CD14-positive monocyte (primary cell): ENCODE measurements around the gene SH3GL3. TPM values are rescaled to one million over a fixed set of nuclear protein-coding genes. Genes with fewer than 3 reads are reported as not detected.

Experiments
- DNase-seq, 3 donors: peaks; one replicate each; pipeline ENCODE4 v3.0.0-alpha.2; 2011 to 2022
- H2AFZ ChIP-seq: 2 replicates; pipeline ENCODE4 v1.6.0; 2012; ENCODE audit warnings: mild to moderate bottlenecking, low read depth, low read length, inconsistent platforms; ENCODE audit not compliant: insufficient read depth, poor library complexity, severe bottlenecking
- H3K27ac ChIP-seq, 2 donors: 1 replicate in 1 of 2; 2 replicates in 1 of 2; pipeline ENCODE4 v1.5.1; 2012 to 2013; ENCODE audit warnings: low read length in 2 of 2, control low read depth in 1 of 2, inconsistent platforms in 1 of 2, low read depth in 1 of 2, mild to moderate bottlenecking in 1 of 2
- H3K27me3 ChIP-seq, 2 donors: one replicate each; pipeline versions ENCODE4 v1.6.0 to v1.6.1; 2011 to 2013; ENCODE audit warnings: low read length in 2 of 2; ENCODE audit not compliant: control insufficient read depth in 2 of 2, insufficient read depth in 2 of 2
- H3K36me3 ChIP-seq, 2 donors: replicated peaks in 1 of 2; 1 replicate in 1 of 2; 2 replicates in 1 of 2; pipeline versions ENCODE4 v1.5.1 to v1.6.1; 2012 to 2013; ENCODE audit warnings: low read length in 2 of 2, control low read depth in 1 of 2, inconsistent platforms in 1 of 2, mild to moderate bottlenecking in 1 of 2; ENCODE audit not compliant: insufficient read depth in 2 of 2, control insufficient read depth in 1 of 2
- H3K4me1 ChIP-seq, 2 donors: 1 replicate in 1 of 2; 2 replicates in 1 of 2; pipeline versions ENCODE4 v1.5.1 to v1.6.1; 2012 to 2013; ENCODE audit warnings: low read length in 2 of 2, control low read depth in 1 of 2, inconsistent platforms in 1 of 2, mild to moderate bottlenecking in 1 of 2, moderate library complexity in 1 of 2; ENCODE audit not compliant: insufficient read depth in 2 of 2, control insufficient read depth in 1 of 2
- H3K4me2 ChIP-seq: replicated peaks from 2 replicates; pipeline ENCODE3; 2012; ENCODE audit warnings: low read length, moderate library complexity, mild to moderate bottlenecking; ENCODE audit not compliant: poor library complexity, severe bottlenecking; ENCODE audit errors: extremely low read depth
- H3K4me3 ChIP-seq, 3 experiments: fragments of 200-600 bp in 1 of 3; sonication (generic) in 1 of 3; replicated peaks in 1 of 3; 1 replicate in 2 of 3; 2 replicates in 1 of 3; pipeline ENCODE4 v1.5.1; 2011 to 2013; ENCODE audit warnings: low read length in 3 of 3, mild to moderate bottlenecking in 3 of 3, control low read depth in 2 of 3, low read depth in 2 of 3, inconsistent platforms in 1 of 3, moderate library complexity in 1 of 3
- H3K79me2 ChIP-seq: 2 replicates; pipeline ENCODE4 v1.6.0; 2012; ENCODE audit warnings: mild to moderate bottlenecking, control low read depth, inconsistent platforms, low read length, moderate library complexity; ENCODE audit not compliant: insufficient read depth
- H3K9ac ChIP-seq: 2 replicates; pipeline ENCODE4 v1.6.0; 2017; ENCODE audit warnings: low read length, mild to moderate bottlenecking; ENCODE audit not compliant: insufficient read depth, poor library complexity, severe bottlenecking
- H3K9me3 ChIP-seq, 2 donors: replicated peaks in 1 of 2; 1 replicate in 1 of 2; 2 replicates in 1 of 2; pipeline versions ENCODE4 v1.5.1 to v1.6.1; 2012 to 2013; ENCODE audit warnings: low read length in 2 of 2, control low read depth in 1 of 2; ENCODE audit not compliant: control insufficient read depth in 1 of 2, insufficient read depth in 1 of 2
- H4K20me1 ChIP-seq: 2 replicates; pipeline ENCODE4 v1.6.0; 2012; ENCODE audit warnings: mild to moderate bottlenecking, low read length, control low read depth, moderate library complexity; ENCODE audit not compliant: insufficient read depth
- H3K27ac Mint-ChIP-seq, 7 donors: one replicate each; pipeline ENCODE4 v1.8.0; 2020; ENCODE audit warnings: mild to moderate bottlenecking in 7 of 7, mixed read lengths in 7 of 7, moderate library complexity in 6 of 7, inconsistent platforms in 2 of 7
- H3K27me3 Mint-ChIP-seq, 3 donors: one replicate each; pipeline ENCODE4 v1.8.0; 2021 to 2022; ENCODE audit warnings: low read depth in 3 of 3, mild to moderate bottlenecking in 3 of 3, mixed read lengths in 3 of 3, moderate library complexity in 3 of 3, inconsistent platforms in 1 of 3
- H3K36me3 Mint-ChIP-seq, 2 donors: one replicate each; pipeline ENCODE4 v1.8.0; 2020; ENCODE audit warnings: mixed read lengths in 2 of 2, inconsistent platforms in 1 of 2, mild to moderate bottlenecking in 1 of 2
- H3K4me1 Mint-ChIP-seq: one replicate; pipeline ENCODE4 v1.8.0; 2020; ENCODE audit warnings: mild to moderate bottlenecking, mixed read lengths
- H3K4me3 Mint-ChIP-seq, 2 donors: one replicate each; pipeline ENCODE4 v1.8.0; 2020; ENCODE audit warnings: mild to moderate bottlenecking in 2 of 2, mixed read lengths in 2 of 2, moderate library complexity in 1 of 2
- H3K9me3 Mint-ChIP-seq, 7 donors: one replicate each; pipeline ENCODE4 v1.8.0; 2020 to 2022; ENCODE audit warnings: mixed read lengths in 7 of 7, mild to moderate bottlenecking in 6 of 7, moderate library complexity in 6 of 7, inconsistent platforms in 2 of 7
- CTCF ChIP-seq: fragments of 200-600 bp; IDR thresholded peaks from one replicate; pipeline ENCODE4 v1.8.0; 2022; ENCODE audit warnings: antibody characterized with exemption, mild to moderate bottlenecking
- WGBS: methylation state at CpG from one replicate; pipeline ENCODE4 v1.1.5; 2013; ENCODE audit warnings: missing lambda C conversion rate; ENCODE audit not compliant: insufficient coverage; 5-methylcytosine and 5-hydroxymethylcytosine counted together
- intact Hi-C, 2 donors: fragments of 100-400 bp; cut with micrococcal nuclease; formaldehyde crosslinking; loops; one replicate each; pipeline versions ENCODE4 v1.15.0 to v1.15.1; 2023
- polyA plus RNA-seq, 3 donors: library from polyadenylated mRNA; depleted of rRNA in 1 of 3; unstranded in 2 of 3; stranded (reverse) in 1 of 3; fragments of 300-500 nt in 2 of 3; fragments of >200 nt in 1 of 3; fragmentation: Illumina TruSeq in 2 of 3; gene quantifications; 1 replicate in 2 of 3; 2 replicates in 1 of 3; pipeline ENCODE4 v1.2.3, GENCODE V29; 2012 to 2021

The SH3GL3 gene
- polyA plus RNA-seq, 3 donors, result not detected

- TF ChIP-seq CTCF, result no peak
- Histone ChIP-seq H3K4me2 (no peak overlapping the region), H3K4me1 (no peaks in the 10 kb centered on the region), H3K36me3 (no peaks in the 10 kb centered on the region), H3K4me3 (no peak overlapping the region), H4K20me1 (no peaks in the 10 kb centered on the region), H3K9me3 (no peaks in the 10 kb centered on the region), H3K79me2 (no peaks in the 10 kb centered on the region), H3K27ac (no peak overlapping the region), H3K9ac (no peak overlapping the region), H2AFZ (no peak overlapping the region), H3K27me3 (no peaks in the 10 kb centered on the region)
- H3K9me3 Mint-ChIP-seq, result peaks cover 0 to 1% (median 0%) of the 10 kb centered on the region in 7 donors
- no peaks in the 10 kb centered on the region for H3K36me3 Mint-ChIP-seq
- no peak overlapping the region for H3K27ac Mint-ChIP-seq
- H3K4me1 Mint-ChIP-seq, result no peaks in the 10 kb centered on the region
- no peak for DNase-seq
- intact Hi-C loops, result no loop called here
- peaks cover 3 to 7% (median 5%) of the 10 kb centered on the region in 3 donors for H3K27me3 Mint-ChIP-seq
- no peak overlapping the region for H3K4me3 Mint-ChIP-seq
- WGBS, result 95% methylated on average over 3 of the region's 5 CpGs
Measured at GRCh38 chr15:83554558-83554957, 107.4 kb downstream of the SH3GL3 start.

DNA sequence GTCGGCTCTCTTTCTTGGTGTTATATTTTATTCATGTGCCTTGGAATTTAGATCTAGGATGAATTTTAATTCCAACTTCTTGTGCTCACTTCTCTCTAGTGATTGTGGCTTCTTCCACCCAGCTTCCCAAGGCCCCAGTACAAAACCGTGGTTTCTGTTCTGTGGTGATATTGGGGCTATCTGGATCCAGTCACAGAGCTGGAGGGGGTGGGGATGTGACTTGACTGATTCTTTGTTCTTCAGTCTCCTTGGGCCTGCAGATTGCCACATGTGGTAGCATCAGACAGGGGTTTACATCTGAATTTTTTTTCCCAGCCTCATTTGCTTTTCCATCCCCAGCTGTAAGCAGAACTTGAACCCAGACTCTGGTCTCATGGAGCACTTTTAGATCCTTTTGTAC, 108.2 kb downstream of the SH3GL3 start:
- DNase-seq, result no peak
- no peaks in the 10 kb centered on the region for H3K79me2 ChIP-seq
- H4K20me1 ChIP-seq, result no peaks in the 10 kb centered on the region
- no peak overlapping the region for H3K4me3 ChIP-seq
- H3K36me3 ChIP-seq, result no peaks in the 10 kb centered on the region
- no CpG with 5 or more reads among the region's 2 CpGs for WGBS
- Mint-ChIP-seq H3K27ac (no peak overlapping the region), H3K4me1 (no peaks in the 10 kb centered on the region), H3K27me3 (peaks cover 4 to 5% (median 5%) of the 10 kb centered on the region in 3 donors), H3K36me3 (no peaks in the 10 kb centered on the region), H3K4me3 (no peak overlapping the region), H3K9me3 (peaks cover 0 to 1% (median 0%) of the 10 kb centered on the region in 7 donors)
- no peak for TF ChIP-seq CTCF
- H3K4me1 ChIP-seq, result no peaks in the 10 kb centered on the region
- H3K9me3 ChIP-seq, result no peaks in the 10 kb centered on the region
- H3K27ac ChIP-seq, result no peak overlapping the region
- intact Hi-C loops, result loop anchor here in 1 of 2 donors (5.0 kb wide), 1 partner anchor 308 kb away; no protein-coding TSS in a partner anchor
- H3K4me2 ChIP-seq, result no peak overlapping the region
- H2AFZ ChIP-seq, result no peak overlapping the region
- H3K9ac ChIP-seq, result no peak overlapping the region
- H3K27me3 ChIP-seq, result no peaks in the 10 kb centered on the region
